Testis (tissue), 3 donors: ENCODE data around the gene MAB21L3. TPM values are rescaled to one million over a fixed set of nuclear protein-coding genes. Genes with fewer than 3 reads are reported as not detected.

Experiments
- DNase-seq: peaks from one replicate; pipeline ENCODE4 v3.0.0-alpha.2; 2019
- H3K27ac ChIP-seq, 2 donors: fragments of 200-600 bp; sonication (generic); one replicate each; pipeline ENCODE4 v1.5.1; 2019
- H3K27me3 ChIP-seq: fragments of 200-600 bp; sonication (generic); one replicate; pipeline ENCODE4 v1.5.1; 2019
- H3K36me3 ChIP-seq: fragments of 200-600 bp; sonication (generic); one replicate; pipeline ENCODE4 v1.5.1; 2017; ENCODE audit warnings: low read depth; ENCODE audit errors: missing control alignments
- H3K4me1 ChIP-seq: fragments of 200-600 bp; sonication (generic); one replicate; pipeline ENCODE4 v1.5.1; 2019
- H3K4me3 ChIP-seq, 2 donors: fragments of 200-600 bp; sonication (generic); one replicate each; pipeline ENCODE4 v1.5.1; 2017 to 2019
- H3K9me3 ChIP-seq: fragments of 200-600 bp; sonication (generic); one replicate; pipeline ENCODE4 v1.5.1; 2017
- CTCF ChIP-seq, 3 experiments: fragments of 450-650 bp in 2 of 3; fragments of 200-600 bp in 1 of 3; sonication (generic) in 1 of 3; IDR thresholded peaks; one replicate each; pipeline ENCODE4 v1.5.1; 2016 to 2019; ENCODE audit warnings: antibody characterized with exemption in 3 of 3, mild to moderate bottlenecking in 2 of 3, moderate library complexity in 1 of 3
- POLR2A ChIP-seq: fragments of 450-650 bp; IDR thresholded peaks from one replicate; pipeline ENCODE4 v1.6.1; 2017; ENCODE audit warnings: antibody characterized with exemption, mild to moderate bottlenecking, moderate library complexity
- WGBS, 2 donors: methylation state at CpG; one replicate each; pipeline ENCODE4 v1.1.5; 2018; 5-methylcytosine and 5-hydroxymethylcytosine counted together
- intact Hi-C: fragments of 100-400 bp; cut with DNase I; formaldehyde crosslinking; loops from one replicate; pipeline ENCODE4 v1.15.1; 2023; ENCODE audit warnings: low total_unique reads
- polyA plus RNA-seq: library from polyadenylated mRNA; stranded (reverse); fragments of 350-450 nt; fragmentation: Illumina TruSeq; extraction: RNeasy Lipid Tissue Mini Kit (QIAGEN cat#74804); gene quantifications from one replicate; pipeline ENCODE4 v1.2.3, GENCODE V29; 2014; ENCODE audit warnings: low read depth, low replicate concordance; ENCODE audit not compliant: insufficient read depth
- total RNA-seq, 2 donors: library from RNA; depleted of rRNA; stranded (reverse); fragments of >200 nt; gene quantifications; one replicate each; pipeline ENCODE4 v1.2.3, GENCODE V29; 2016

Gene MAB21L3
- total and polyA plus RNA-seq, 3 donors from 2014 or later: 0.37 to 3.8 (median 1.8) TPM

- Histone ChIP-seq H3K36me3 (no peaks in the 10 kb centered on the region), H3K4me1 (no peaks in the 10 kb centered on the region), H3K27ac (no peak overlapping the region), H3K9me3 (no peaks in the 10 kb centered on the region), H3K27me3 (no peaks in the 10 kb centered on the region), H3K4me3 (no peak overlapping the region)
- TF ChIP-seq CTCF (IDR thresholded peaks at IDR 0.05) (no peak), POLR2A (no peak)
- intact Hi-C loops: no loop called here
- DNase-seq: no peak
- WGBS, 2 donors: 79 to 86% methylated on average over 1 of the region's 1 CpG
These were observed 15.1 kb upstream of the MAB21L3 start for GRCh38 chr1:116096013-116096618.

GRCh38 chr1:116097626-116098025 is 13.6 kb upstream of the MAB21L3 start:
- DNase-seq: no peak
- Histone ChIP-seq H3K9me3 (no peaks in the 10 kb centered on the region), H3K27me3 (no peaks in the 10 kb centered on the region), H3K27ac (no peak overlapping the region), H3K36me3 (no peaks in the 10 kb centered on the region), H3K4me3 (no peak overlapping the region), H3K4me1 (no peaks in the 10 kb centered on the region)
- intact Hi-C loops: no loop called here
- TF ChIP-seq CTCF (IDR thresholded peaks at IDR 0.05) (no peak), POLR2A (no peak)
- 31 to 70% methylated on average over 1 of the region's 1 CpG for WGBS, 2 donors

GRCh38 chr1:116099379-116099778 is 11.8 kb upstream of the MAB21L3 start:
- H3K4me3 ChIP-seq: no peak overlapping the region
- no peaks in the 10 kb centered on the region for H3K4me1 ChIP-seq
- no peak overlapping the region for H3K27ac ChIP-seq
- no peak for DNase-seq
- H3K27me3 ChIP-seq: no peaks in the 10 kb centered on the region
- TF ChIP-seq POLR2A (no peak), CTCF (IDR thresholded peaks at IDR 0.05) (no peak)
- no peaks in the 10 kb centered on the region for H3K36me3 ChIP-seq
- no peaks in the 10 kb centered on the region for H3K9me3 ChIP-seq
- intact Hi-C loops: no loop called here
- WGBS, 2 donors: 88 to 91% methylated on average over 4 of the region's 4 CpGs

GRCh38 chr1:116099919-116100318 is 11.3 kb upstream of the MAB21L3 start:
- Histone ChIP-seq H3K27me3 (no peaks in the 10 kb centered on the region), H3K4me3 (no peak overlapping the region), H3K4me1 (no peaks in the 10 kb centered on the region), H3K9me3 (no peaks in the 10 kb centered on the region), H3K27ac (no peak overlapping the region), H3K36me3 (no peaks in the 10 kb centered on the region)
- no peak for TF ChIP-seq POLR2A
- TF ChIP-seq CTCF (IDR thresholded peaks at IDR 0.05): no peak
- 78 to 91% methylated on average over 2 of the region's 2 CpGs for WGBS, 2 donors
- intact Hi-C loops: no loop called here
- DNase-seq: no peak

GRCh38 chr1:116104667-116105066 is 6.5 kb upstream of the MAB21L3 start:
- Histone ChIP-seq H3K27me3 (no peaks in the 10 kb centered on the region), H3K9me3 (no peaks in the 10 kb centered on the region), H3K4me3 (no peak overlapping the region), H3K36me3 (no peaks in the 10 kb centered on the region), H3K27ac (no peak overlapping the region), H3K4me1 (no peaks in the 10 kb centered on the region)
- intact Hi-C loops: no loop called here
- WGBS, 2 donors: 73 to 91% methylated on average over 2 to 3 of the region's 3 CpGs
- TF ChIP-seq CTCF (IDR thresholded peaks at IDR 0.05): no peak
- no peak for TF ChIP-seq POLR2A
- no peak for DNase-seq
